Left lung (tissue), 10 donors: ENCODE measurements around the gene GPR35. TPM values are rescaled to one million over a fixed set of nuclear protein-coding genes. Genes with fewer than 3 reads are reported as not detected.

Experiments used
- ATAC-seq: fragments of 200-7000 bp; cut with Tn5 transposase; one replicate; pipeline ENCODE4 v1.9.1; 2020; ENCODE audit warnings: moderate library complexity
- DNase-seq, 4 donors: peaks; one replicate each; pipeline ENCODE4 v3.0.0-alpha.2; 2013 to 2020
- H3K27ac ChIP-seq, 2 donors: fragments of 200-600 bp; sonication (generic) in 1 of 2; one replicate each; pipeline versions ENCODE4 v1.5.0 to v1.8.0; 2020 to 2021
- H3K27me3 ChIP-seq, 2 donors: fragments of 200-600 bp; sonication (generic) in 1 of 2; one replicate each; pipeline versions ENCODE4 v1.5.0 to v1.8.0; 2020 to 2021
- H3K36me3 ChIP-seq, 2 donors: fragments of 200-600 bp; sonication (generic) in 1 of 2; one replicate each; pipeline versions ENCODE4 v1.5.0 to v1.8.0; 2020 to 2021
- H3K4me1 ChIP-seq, 2 donors: fragments of 200-600 bp; one replicate each; pipeline ENCODE4 v1.8.0; 2021
- H3K4me3 ChIP-seq, 2 donors: fragments of 200-600 bp; sonication (generic) in 1 of 2; one replicate each; pipeline versions ENCODE4 v1.5.0 to v1.8.0; 2020 to 2021; ENCODE audit warnings: mild to moderate bottlenecking in 1 of 2
- H3K9me3 ChIP-seq, 2 donors: fragments of 200-600 bp; sonication (generic) in 1 of 2; one replicate each; pipeline versions ENCODE4 v1.5.0 to v1.8.0; 2020 to 2021
- CTCF ChIP-seq, 2 donors: fragments of 200-600 bp; sonication (generic) in 1 of 2; IDR thresholded peaks; one replicate each; pipeline versions ENCODE4 v1.5.0 to v1.8.0; 2021; ENCODE audit warnings: antibody characterized with exemption in 2 of 2
- intact Hi-C, 2 donors: fragments of 100-400 bp; cut with DNase I; formaldehyde crosslinking; loops; one replicate each; pipeline versions ENCODE4 v1.11.2 to v1.14.2; 2022
- polyA plus RNA-seq, 6 donors: library from polyadenylated mRNA; unstranded; fragments of 120-200 nt; gene quantifications; one replicate each; pipeline ENCODE4 v1.2.1, GENCODE V29; 2013; ENCODE audit not compliant: insufficient read length in 6 of 6
- total RNA-seq, 2 donors: library from RNA; stranded (reverse); fragmentation: NEBNext Ultra II Directional; extraction: Animal tissue kit (Norgen Biotek cat#: 25700); gene quantifications; one replicate each; pipeline ENCODE4 v1.2.1, GENCODE V29; 2021
- donor health status: DM: no; HTN: yes; CAD: no.
- donor health status: DM: no; HTN: no; CAD: no.

GPR35 gene
- total and polyA plus RNA-seq, 8 donors: 1.1 to 6.0 (median 2.7) TPM

GRCh38 chr2:240588006-240588655, 37.1 kb upstream of the GPR35 start:
- no peaks in the 10 kb centered on the region for H3K9me3 ChIP-seq
- H3K4me3 ChIP-seq: peak overlapping the region; percentile 96 to 98
- intact Hi-C loops: no loop called here
- peaks cover 0 to 39% of the 10 kb centered on the region in 2 donors for H3K36me3 ChIP-seq
- ATAC-seq (no peak), DNase-seq (no peak)
- peaks cover 23 to 44% of the 10 kb centered on the region in 2 donors for H3K4me1 ChIP-seq
- H3K27ac ChIP-seq: no peak overlapping the region
- H3K27me3 ChIP-seq: no peaks in the 10 kb centered on the region
- no peak for TF ChIP-seq CTCF (IDR thresholded peaks at IDR 0.05)

GRCh38 chr2:240588669-240589068, 36.6 kb upstream of the GPR35 start:
- Histone ChIP-seq H3K27me3 (no peaks in the 10 kb centered on the region), H3K36me3 (peaks cover 0 to 44% of the 10 kb centered on the region in 2 donors), H3K9me3 (no peaks in the 10 kb centered on the region), H3K4me1 (peaks cover 23 to 40% of the 10 kb centered on the region in 2 donors), H3K4me3 (no peak overlapping the region), H3K27ac (no peak overlapping the region)
- DNase-seq: no peak
- no peak for ATAC-seq
- intact Hi-C loops: no loop called here
- TF ChIP-seq CTCF (IDR thresholded peaks at IDR 0.05): no peak

DNA sequence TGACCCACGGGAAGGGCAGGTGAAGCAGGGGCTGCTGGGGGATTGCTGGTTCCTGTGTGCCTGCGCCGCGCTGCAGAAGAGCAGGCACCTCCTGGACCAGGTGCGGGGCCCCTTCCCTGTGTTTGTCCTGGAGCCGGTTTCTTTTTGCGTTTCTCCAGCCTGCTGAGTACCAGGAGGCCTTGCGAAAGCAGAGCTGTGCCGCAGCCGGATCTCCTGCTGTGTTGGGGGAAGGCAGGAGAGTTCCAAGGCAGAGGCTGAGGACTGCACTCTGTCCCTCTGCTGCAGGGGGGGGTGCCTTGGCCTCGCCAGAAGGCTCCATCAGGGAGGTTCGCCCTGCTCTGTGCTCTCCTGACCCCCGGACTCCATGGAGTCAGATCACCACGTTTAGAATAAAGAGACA, 35.9 kb upstream of the GPR35 start:
- intact Hi-C loops: no loop called here
- Histone ChIP-seq H3K36me3 (peaks cover 0 to 51% of the 10 kb centered on the region in 2 donors), H3K4me3 (no peak overlapping the region), H3K4me1 (peaks cover 23 to 33% of the 10 kb centered on the region in 2 donors), H3K27me3 (no peaks in the 10 kb centered on the region), H3K27ac (no peak overlapping the region), H3K9me3 (no peaks in the 10 kb centered on the region)
- TF ChIP-seq CTCF (IDR thresholded peaks at IDR 0.05): no peak
- ATAC-seq (no peak), DNase-seq (peak in 1 of 4 donors; percentile 45)

DNA sequence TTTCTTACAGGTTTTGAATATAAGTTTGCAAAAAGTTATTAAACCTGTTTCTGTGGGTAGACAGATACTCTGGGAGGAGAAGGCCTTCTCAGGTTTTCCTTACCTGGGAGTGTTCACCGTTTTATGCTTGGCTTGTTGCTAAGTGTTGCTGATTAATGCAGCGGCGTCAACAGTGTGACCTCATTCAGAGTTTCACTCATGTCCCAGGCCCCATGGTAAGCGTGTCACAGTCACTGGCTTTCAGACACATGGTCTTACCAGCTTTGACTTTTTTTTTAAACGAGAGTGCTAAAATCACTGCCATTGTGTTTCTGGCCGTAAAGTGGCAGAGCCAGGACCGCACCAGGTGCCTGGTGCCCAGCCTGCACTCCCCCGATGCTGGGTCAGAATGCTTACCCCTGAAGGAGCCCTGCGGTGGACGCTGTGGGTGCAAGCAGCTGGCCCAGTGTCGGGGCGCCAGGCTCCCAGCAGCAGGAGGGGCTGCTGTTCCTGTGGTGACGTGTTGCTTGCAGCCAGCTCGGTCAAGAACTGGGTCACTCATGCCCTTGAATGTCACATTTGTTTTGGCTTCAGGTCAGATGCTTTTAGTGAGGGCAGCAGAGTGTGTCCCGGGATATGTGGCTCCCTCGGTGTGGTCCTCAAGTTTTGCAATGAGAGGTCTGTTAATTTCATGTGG, 35.3 kb upstream of the GPR35 start:
- H3K36me3 ChIP-seq: peaks cover 0 to 56% of the 10 kb centered on the region in 2 donors
- no peak for ATAC-seq
- DNase-seq: no peak
- intact Hi-C loops: no loop called here
- peaks cover 19 to 27% of the 10 kb centered on the region in 2 donors for H3K4me1 ChIP-seq
- H3K4me3 ChIP-seq: no peak overlapping the region
- H3K9me3 ChIP-seq: no peaks in the 10 kb centered on the region
- no peak overlapping the region for H3K27ac ChIP-seq
- no peaks in the 10 kb centered on the region for H3K27me3 ChIP-seq
- TF ChIP-seq CTCF (IDR thresholded peaks at IDR 0.05): no peak

- peaks cover 0 to 63% of the 10 kb centered on the region in 2 donors for H3K36me3 ChIP-seq
- no peak overlapping the region for H3K27ac ChIP-seq
- TF ChIP-seq CTCF (IDR thresholded peaks at IDR 0.05): no peak
- no peak for ATAC-seq
- H3K4me1 ChIP-seq: peaks cover 13 to 20% of the 10 kb centered on the region in 2 donors
- no peak overlapping the region for H3K4me3 ChIP-seq
- DNase-seq: no peak
- no peaks in the 10 kb centered on the region for H3K9me3 ChIP-seq
- intact Hi-C loops: no loop called here
- H3K27me3 ChIP-seq: no peaks in the 10 kb centered on the region
Observed at GRCh38 chr2:240590681-240591111, 34.6 kb upstream of the GPR35 start.
